HT-29 (cell line): ENCODE results near the gene NAALADL2. TPM values are rescaled to one million over a fixed set of nuclear protein-coding genes. Genes with fewer than 3 reads are reported as not detected.
"Not testable (repeated sequence)": the region's sequence is repeated elsewhere in the genome, so short reads cannot be mapped to it uniquely, and the experiment has no call there.

ENCODE experiments used
- DNase-seq: peaks from one replicate; pipeline ENCODE4 v3.0.0-alpha.2; 2015; ENCODE audit warnings: low spot score
- total RNA-seq: library from RNA; depleted of rRNA; stranded (reverse); fragments of >200 nt; shearing (Covaris generic); gene quantifications from 2 replicates; pipeline ENCODE4 v1.2.3, GENCODE V29; 2014

NAALADL2 gene
- total RNA-seq, 1 experiment from 2014 or later, result 9.4 TPM

GRCh38 chr3:175357758-175358157, 498.6 kb downstream of the NAALADL2 start:
- DNase-seq, result no peak

- no peak for DNase-seq
Observed at GRCh38 chr3:175358935-175359334, 499.8 kb downstream of the NAALADL2 start.

- DNase-seq, result not testable (repeated sequence)
Observed at GRCh38 chr3:175370426-175370825, 511.3 kb downstream of the NAALADL2 start.

GRCh38 chr3:175371187-175371586, 512.1 kb downstream of the NAALADL2 start:
- not testable (repeated sequence) for DNase-seq

GRCh38 chr3:175374705-175375104, 515.6 kb downstream of the NAALADL2 start:
- DNase-seq, result no peak

GRCh38 chr3:175378348-175378747, 519.2 kb downstream of the NAALADL2 start:
- DNase-seq, result no peak

GRCh38 chr3:175381685-175382084, 522.6 kb downstream of the NAALADL2 start:
- DNase-seq, result no peak

- no peak for DNase-seq
Observed at GRCh38 chr3:175383371-175383770, 524.2 kb downstream of the NAALADL2 start.

- DNase-seq, result no peak
Observed at GRCh38 chr3:175383813-175384212, 524.7 kb downstream of the NAALADL2 start.

- DNase-seq, result no peak
Observed at GRCh38 chr3:175384569-175384968, 525.4 kb downstream of the NAALADL2 start.

GRCh38 chr3:175386630-175387029, 527.5 kb downstream of the NAALADL2 start:
- no peak for DNase-seq

GRCh38 chr3:175389560-175389959, 530.4 kb downstream of the NAALADL2 start:
- no peak for DNase-seq

GRCh38 chr3:175391601-175392000, 532.5 kb downstream of the NAALADL2 start:
- DNase-seq, result no peak

GRCh38 chr3:175392653-175393052, 533.5 kb downstream of the NAALADL2 start:
- DNase-seq, result no peak

GRCh38 chr3:175397372-175397771, 538.2 kb downstream of the NAALADL2 start:
- DNase-seq, result no peak

- DNase-seq, result no peak
Observed at GRCh38 chr3:175398676-175399075, 539.5 kb downstream of the NAALADL2 start.

- no peak for DNase-seq
Observed at GRCh38 chr3:175399156-175399840, 540.2 kb downstream of the NAALADL2 start.

- no peak for DNase-seq
Observed at GRCh38 chr3:175404027-175404426, 544.9 kb downstream of the NAALADL2 start.

- no peak for DNase-seq
Observed at GRCh38 chr3:175404621-175405020, 545.5 kb downstream of the NAALADL2 start.

- DNase-seq, result no peak
Observed at GRCh38 chr3:175410251-175410650, 551.1 kb downstream of the NAALADL2 start.

GRCh38 chr3:175411405-175411804, 552.3 kb downstream of the NAALADL2 start:
- DNase-seq, result no peak

- DNase-seq, result no peak
Observed at GRCh38 chr3:175411946-175412345, 552.8 kb downstream of the NAALADL2 start.

GRCh38 chr3:175413926-175414325, 554.8 kb downstream of the NAALADL2 start:
- no peak for DNase-seq

GRCh38 chr3:175416600-175416999, 557.5 kb downstream of the NAALADL2 start:
- DNase-seq, result no peak
